ENCODE results near the gene GATB. TPM values are rescaled to one million over a fixed set of nuclear protein-coding genes. Genes with fewer than 3 reads are reported as not detected.
"Not testable (repeated sequence)": the region's sequence is repeated elsewhere in the genome, so short reads cannot be mapped to it uniquely, and the experiment has no call there.

GATB gene
- total and polyA plus RNA-seq, 2 experiments from 2014 or later: 17.7 to 18.9 TPM

DNA sequence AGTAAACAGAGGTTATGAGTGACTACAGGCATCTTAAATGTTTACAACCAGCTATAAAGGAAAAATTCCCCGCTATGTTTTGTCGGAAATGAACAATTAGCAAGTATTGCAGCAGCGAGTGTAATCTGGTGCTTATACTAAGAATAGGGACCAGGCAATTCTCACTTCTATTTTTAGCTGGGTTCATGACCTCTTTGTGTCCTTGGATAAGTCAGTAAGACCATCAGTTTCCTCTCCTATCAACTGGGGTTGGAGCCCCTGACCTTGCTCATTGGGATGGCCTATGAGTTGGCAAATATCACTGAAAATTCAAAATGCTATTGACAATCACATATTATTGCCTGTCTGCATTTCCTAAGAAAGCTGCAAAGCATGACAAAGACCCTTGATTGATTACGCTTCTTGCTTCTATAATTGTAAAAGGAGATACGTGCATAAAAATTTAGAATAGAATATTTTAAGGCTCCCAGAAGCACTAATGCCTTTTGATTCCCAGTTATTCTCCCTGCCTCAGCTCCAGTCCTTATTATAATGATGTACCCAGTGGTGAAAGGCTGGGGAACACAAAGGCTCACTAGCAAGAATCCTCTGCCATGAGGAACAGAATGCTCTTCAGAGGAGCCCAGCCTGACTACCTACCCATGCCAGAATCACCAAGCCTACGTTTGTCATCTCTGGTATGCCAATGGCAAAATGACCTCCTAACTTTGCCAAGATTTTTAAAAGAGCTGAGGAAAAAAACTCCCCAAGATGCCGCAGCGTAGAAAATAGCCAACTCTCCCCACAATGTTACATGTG lies 21.9 kb downstream of the GATB start:
- Mint-ChIP-seq H3K4me1 (no peaks in the 10 kb centered on the region), H3K4me3 (no peak overlapping the region), H3K9me3 (peaks cover 38% of the 10 kb centered on the region), H3K27ac (no peak overlapping the region; the same call in 1 of the 2 replicates), H3K36me3 (ENCODE audit: low read depth) (peaks cover 45% of the 10 kb centered on the region), H3K27me3 (ENCODE audit: insufficient read depth, low read depth, poor library complexity) (peaks cover 1% of the 10 kb centered on the region)
- DNase-seq (ENCODE audit: low spot score): no peak
- Histone ChIP-seq H3K79me2 (replicated peaks; ENCODE audit: insufficient read depth) (peaks cover 9% of the 10 kb centered on the region; the same call in 1 of the 2 replicates), H4K20me1 (replicated peaks; ENCODE audit: insufficient read depth) (no peaks in the 10 kb centered on the region), H3K9me2 (ENCODE audit: insufficient read depth) (no peaks in the 10 kb centered on the region), H2AFZ (no peak overlapping the region), H3K4me2 (no peak overlapping the region), H3K4me3 (no peak overlapping the region), H3K4me1 (ENCODE audit: insufficient read depth) (peaks cover 5% of the 10 kb centered on the region; the same call in 1 of the 2 replicates), H3K27me3 (ENCODE audit: insufficient read depth) (no peaks in the 10 kb centered on the region), H3K27ac (ENCODE audit: low read depth) (no peak overlapping the region), H3F3A (replicated peaks; ENCODE audit: low read depth) (no peaks in the 10 kb centered on the region), H3K36me3 (ENCODE audit: insufficient read depth) (peaks cover 13% of the 10 kb centered on the region; the same call in 1 of the 2 replicates)
- TF ChIP-seq REST (IDR thresholded peaks at IDR 0.05; ENCODE audit: unreplicated experiment): no peak
- TF ChIP-seq POLR2AphosphoS5 (IDR thresholded peaks at IDR 0.05; ENCODE audit: low read depth): no peak
- TF ChIP-seq NANOG (IDR thresholded peaks at IDR 0.05; ENCODE audit: borderline replicate concordance): no peak
- TF ChIP-seq STAT1 (IDR thresholded peaks at IDR 0.05; ENCODE audit: unreplicated experiment): no peak
- TF ChIP-seq CREB1 (CRISPR knock-in tag; IDR thresholded peaks at IDR 0.05; ENCODE audit: low read depth): no peak
- TF ChIP-seq EZH2 (IDR thresholded peaks at IDR 0.05; ENCODE audit: low read depth, unreplicated experiment): no peak
- TF ChIP-seq EZH2phosphoT487 (IDR thresholded peaks at IDR 0.05; ENCODE audit: unreplicated experiment): no peak
- TF ChIP-seq ZNF331 (CRISPR knock-in tag; IDR thresholded peaks at IDR 0.05; ENCODE audit: low read depth): no peak
- no peak for TF ChIP-seq ZNF462 (CRISPR knock-in tag; IDR thresholded peaks at IDR 0.05)
- TF ChIP-seq JUNB (IDR thresholded peaks at IDR 0.05; ENCODE audit: unreplicated experiment): no peak
- TF ChIP-seq, protein P1, sequence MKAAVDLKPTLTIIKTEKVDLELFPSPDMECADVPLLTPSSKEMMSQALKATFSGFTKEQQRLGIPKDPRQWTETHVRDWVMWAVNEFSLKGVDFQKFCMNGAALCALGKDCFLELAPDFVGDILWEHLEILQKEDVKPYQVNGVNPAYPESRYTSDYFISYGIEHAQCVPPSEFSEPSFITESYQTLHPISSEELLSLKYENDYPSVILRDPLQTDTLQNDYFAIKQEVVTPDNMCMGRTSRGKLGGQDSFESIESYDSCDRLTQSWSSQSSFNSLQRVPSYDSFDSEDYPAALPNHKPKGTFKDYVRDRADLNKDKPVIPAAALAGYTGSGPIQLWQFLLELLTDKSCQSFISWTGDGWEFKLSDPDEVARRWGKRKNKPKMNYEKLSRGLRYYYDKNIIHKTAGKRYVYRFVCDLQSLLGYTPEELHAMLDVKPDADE (IDR thresholded peaks at IDR 0.05): no peak
- no peak for ATAC-seq

DNA sequence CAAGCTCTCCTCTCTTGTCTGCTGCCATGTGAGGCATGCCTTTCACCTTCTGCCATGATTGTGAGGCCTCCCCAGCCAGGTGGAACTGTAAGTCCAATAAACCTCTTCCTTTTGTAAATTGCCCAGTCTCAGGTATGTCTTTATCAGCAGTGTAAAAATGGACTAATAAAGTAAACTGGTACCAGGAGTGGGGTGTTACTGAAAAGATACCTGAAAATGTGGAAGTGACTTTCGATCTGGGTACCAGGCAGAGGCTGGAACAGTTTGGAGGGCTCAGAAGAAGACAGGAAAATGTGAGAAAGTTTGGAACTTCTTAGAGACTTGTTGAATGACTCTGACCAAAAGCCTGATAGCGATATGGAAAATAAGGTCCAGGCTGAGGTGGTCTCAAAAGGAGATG lies 24.0 kb downstream of the GATB start:
- H3K4me2 ChIP-seq: not testable (repeated sequence)

More for the DNA sequence above, 24.0 kb downstream of the GATB start:
- not testable (repeated sequence) for H3K4me3 ChIP-seq; H3K4me1 ChIP-seq (ENCODE audit: insufficient read depth); H3K4me3 Mint-ChIP-seq; H2AFZ ChIP-seq; H3K4me1 Mint-ChIP-seq; H3K9me2 ChIP-seq (ENCODE audit: insufficient read depth); ATAC-seq; H3K27ac Mint-ChIP-seq; DNase-seq (ENCODE audit: low spot score); H3K27me3 ChIP-seq (ENCODE audit: insufficient read depth); H3F3A ChIP-seq (replicated peaks; ENCODE audit: low read depth); H3K27me3 Mint-ChIP-seq (ENCODE audit: insufficient read depth, low read depth, poor library complexity); H4K20me1 ChIP-seq (replicated peaks; ENCODE audit: insufficient read depth); H3K27ac ChIP-seq (ENCODE audit: low read depth)
- H3K36me3 Mint-ChIP-seq (ENCODE audit: low read depth): peaks cover 50% of the 10 kb centered on the region
- peaks cover 13% of the 10 kb centered on the region; the same call in 1 of the 2 replicates for H3K36me3 ChIP-seq (ENCODE audit: insufficient read depth)
- H3K9me3 Mint-ChIP-seq: peaks cover 40% of the 10 kb centered on the region
- peaks cover 12% of the 10 kb centered on the region; the same call in 1 of the 2 replicates for H3K79me2 ChIP-seq (replicated peaks; ENCODE audit: insufficient read depth)
